ENCODE results near the gene MGAT3.

- TF ChIP-seq MXI1 (conservative IDR thresholded peaks at IDR 0.05; ENCODE audit: poor library complexity, severe bottlenecking) (no peak), CTCF (IDR thresholded peaks at IDR 0.05; ENCODE audit: poor library complexity, severe bottlenecking) (no peak), EP300 (conservative IDR thresholded peaks at IDR 0.05; ENCODE audit: poor library complexity, severe bottlenecking) (no peak)
These were observed 42.4 kb upstream of the MGAT3 start for GRCh38 chr22:39414377-39414776.

Measured in neural cell (in vitro differentiated cells).